HEK293 (cell line): ENCODE data around the gene SSTR3.
A peak's percentile ranks its signal among the peaks of the same experiment; 100 is the strongest.

Experiments used
- ATF2 ChIP-seq: fragments of 450-650 bp; formaldehyde crosslinking; IDR thresholded peaks from 2 replicates; pipeline ENCODE4 v1.5.1; 2016; ENCODE audit warnings: missing biosample characterization, missing genetic modification characterization, low read depth
- BCL11B ChIP-seq: fragments of 450-650 bp; formaldehyde crosslinking; IDR thresholded peaks from 2 replicates; pipeline ENCODE4 v1.5.1; 2016; ENCODE audit warnings: low read depth, missing biosample characterization, missing genetic modification characterization
- KLF1 ChIP-seq: fragments of 450-650 bp; formaldehyde crosslinking; IDR thresholded peaks from 2 replicates; pipeline ENCODE4 v1.5.1; 2016; ENCODE audit warnings: missing biosample characterization, missing genetic modification characterization
- KLF10 ChIP-seq: fragments of 450-650 bp; IDR thresholded peaks from 2 replicates; pipeline ENCODE4 v1.5.1; 2018; ENCODE audit warnings: missing biosample characterization, mild to moderate bottlenecking, missing genetic modification characterization
- KLF7 ChIP-seq: fragments of 450-650 bp; formaldehyde crosslinking; IDR thresholded peaks from 2 replicates; pipeline ENCODE4 v1.5.1; 2016; ENCODE audit warnings: missing biosample characterization, missing genetic modification characterization, borderline replicate concordance
- SALL2 ChIP-seq: fragments of 450-650 bp; formaldehyde crosslinking; IDR thresholded peaks from 2 replicates; pipeline ENCODE4 v1.5.0; 2017; ENCODE audit warnings: missing biosample characterization, mild to moderate bottlenecking, missing genetic modification characterization, borderline replicate concordance
- SETDB1 ChIP-seq: IDR thresholded peaks from one replicate; pipeline ENCODE4 v1.6.1; 2017; ENCODE audit warnings: mild to moderate bottlenecking, low read length, moderate library complexity, mixed read lengths; ENCODE audit not compliant: insufficient read length
- TCF7L2 ChIP-seq: IDR thresholded peaks from 2 replicates; pipeline ENCODE4 v1.6.1; 2011; ENCODE audit warnings: low read depth, mild to moderate bottlenecking, inconsistent platforms, low read length, moderate library complexity, borderline replicate concordance
- TRIM28 ChIP-seq: IDR thresholded peaks from 2 replicates; pipeline ENCODE4 v1.6.1; 2011; ENCODE audit warnings: low read length, control low read depth, borderline replicate concordance
- ZBTB1 ChIP-seq: fragments of 450-650 bp; formaldehyde crosslinking; IDR thresholded peaks from 2 replicates; pipeline ENCODE4 v1.5.1; 2016; ENCODE audit warnings: missing biosample characterization, missing genetic modification characterization
- ZBTB26 ChIP-seq: fragments of 450-650 bp; formaldehyde crosslinking; optimal IDR thresholded peaks from 2 replicates; pipeline ENCODE3; 2016; ENCODE audit warnings: missing biosample characterization, mild to moderate bottlenecking, missing genetic modification characterization
- ZFP41 ChIP-seq: fragments of 450-650 bp; formaldehyde crosslinking; IDR thresholded peaks from 2 replicates; pipeline ENCODE4 v1.5.1; 2016; ENCODE audit warnings: missing biosample characterization, missing genetic modification characterization, borderline replicate concordance
- ZFP69B ChIP-seq: fragments of 450-650 bp; formaldehyde crosslinking; IDR thresholded peaks from 2 replicates; pipeline ENCODE4 v1.5.1; 2016; ENCODE audit warnings: missing biosample characterization, missing genetic modification characterization
- ZIC2 ChIP-seq: fragments of 450-650 bp; formaldehyde crosslinking; IDR thresholded peaks from 2 replicates; pipeline ENCODE4 v1.5.1; 2016; ENCODE audit warnings: missing biosample characterization, missing genetic modification characterization
- ZNF10 ChIP-seq: fragments of 450-650 bp; formaldehyde crosslinking; IDR thresholded peaks from 2 replicates; pipeline ENCODE4 v1.5.1; 2017; ENCODE audit warnings: missing biosample characterization, missing genetic modification characterization
- ZNF184 ChIP-seq: fragments of 450-650 bp; IDR thresholded peaks from 2 replicates; pipeline ENCODE4 v1.5.1; 2018; ENCODE audit warnings: missing biosample characterization, mild to moderate bottlenecking, missing genetic modification characterization
- ZNF19 ChIP-seq: fragments of 450-650 bp; formaldehyde crosslinking; IDR thresholded peaks from 2 replicates; pipeline ENCODE4; 2016; ENCODE audit warnings: missing biosample characterization, missing genetic modification characterization, low read depth
- ZNF221 ChIP-seq: fragments of 450-650 bp; formaldehyde crosslinking; IDR thresholded peaks from 2 replicates; pipeline ENCODE4 v1.5.1; 2017; ENCODE audit warnings: missing biosample characterization, missing genetic modification characterization, borderline replicate concordance
- ZNF248 ChIP-seq: fragments of 450-650 bp; formaldehyde crosslinking; IDR thresholded peaks from 2 replicates; pipeline ENCODE4 v1.5.1; 2017; ENCODE audit warnings: missing biosample characterization, missing genetic modification characterization
- ZNF26 ChIP-seq: fragments of 450-650 bp; formaldehyde crosslinking; IDR thresholded peaks from 2 replicates; pipeline ENCODE4 v1.5.1; 2016; ENCODE audit warnings: missing biosample characterization, missing genetic modification characterization
- ZNF274 ChIP-seq, 2 experiments: fragments of 200-500 bp in 1 of 2; fragments of 450-650 bp in 1 of 2; sonication (Bioruptor generic) in 1 of 2; formaldehyde crosslinking in 1 of 2; IDR thresholded peaks; 2 replicates each; pipeline versions ENCODE4 v1.5.1 to v1.6.1; 2014 to 2016; ENCODE audit warnings: borderline replicate concordance in 1 of 2, inconsistent platforms in 1 of 2, low read length in 1 of 2, missing biosample characterization in 1 of 2, missing genetic modification characterization in 1 of 2
- ZNF404 ChIP-seq: fragments of 450-650 bp; formaldehyde crosslinking; IDR thresholded peaks from 2 replicates; pipeline ENCODE4 v1.5.1; 2017; ENCODE audit warnings: missing biosample characterization, missing genetic modification characterization
- ZNF548 ChIP-seq: fragments of 450-650 bp; formaldehyde crosslinking; IDR thresholded peaks from 2 replicates; pipeline ENCODE4 v1.5.1; 2016; ENCODE audit warnings: missing biosample characterization, missing genetic modification characterization
- ZNF623 ChIP-seq: fragments of 450-650 bp; formaldehyde crosslinking; IDR thresholded peaks from 2 replicates; pipeline ENCODE4 v1.5.1; 2016; ENCODE audit warnings: missing biosample characterization, missing genetic modification characterization
- ZNF660 ChIP-seq: fragments of 450-650 bp; IDR thresholded peaks from 2 replicates; pipeline ENCODE4 v1.5.1; 2018; ENCODE audit warnings: missing biosample characterization, mild to moderate bottlenecking, missing genetic modification characterization
- ZNF664 ChIP-seq: fragments of 450-650 bp; formaldehyde crosslinking; IDR thresholded peaks from 2 replicates; pipeline ENCODE4 v1.5.1; 2016; ENCODE audit warnings: missing biosample characterization, missing genetic modification characterization
- ZNF792 ChIP-seq: fragments of 450-650 bp; formaldehyde crosslinking; IDR thresholded peaks from 2 replicates; pipeline ENCODE4 v1.5.1; 2016; ENCODE audit warnings: missing biosample characterization, missing genetic modification characterization
- ZNF830 ChIP-seq: fragments of 450-650 bp; IDR thresholded peaks from 2 replicates; pipeline ENCODE4 v1.5.0; 2018; ENCODE audit warnings: missing biosample characterization, missing genetic modification characterization, low read depth, mild to moderate bottlenecking, moderate library complexity
- ZSCAN5A ChIP-seq: fragments of 450-650 bp; formaldehyde crosslinking; IDR thresholded peaks from 2 replicates; pipeline ENCODE4 v1.5.1; 2016; ENCODE audit warnings: missing biosample characterization, missing genetic modification characterization
- TF ChIP-seq, protein P1 (sequence below): fragments of 450-650 bp; formaldehyde crosslinking; IDR thresholded peaks from 2 replicates; pipeline ENCODE4 v1.5.1; 2017; ENCODE audit warnings: missing biosample characterization, missing genetic modification characterization
- TF ChIP-seq, protein P2 (sequence below): fragments of 450-650 bp; IDR thresholded peaks from 2 replicates; pipeline ENCODE4 v1.5.1; 2018; ENCODE audit warnings: missing biosample characterization, missing genetic modification characterization
- TF ChIP-seq, protein P3 (sequence below): fragments of 450-650 bp; formaldehyde crosslinking; IDR thresholded peaks from 2 replicates; pipeline ENCODE4 v1.5.1; 2016; ENCODE audit warnings: missing biosample characterization, missing genetic modification characterization, borderline replicate concordance

SSTR3 gene

GRCh38 chr22:37199760-37200108, 12.5 kb downstream of the SSTR3 start (continued):
- TF ChIP-seq ZNF623 (no peak; the same call in 1 of the 2 replicates), ZNF830 (tag by site-specific recombination) (no peak), ZNF221 (tag by site-specific recombination) (no peak), ZNF184 (tag by site-specific recombination) (no peak), ZNF548 (tag by site-specific recombination) (no peak), TCF7L2 (no peak), ZFP69B (tag by site-specific recombination) (0 out of 2 replicates have a peak, but pooled peaks have one; percentile 20), BCL11B (no peak), KLF1 (no peak), ZNF10 (tag by site-specific recombination) (no peak), ZNF248 (tag by site-specific recombination) (no peak), SALL2 (tag by site-specific recombination) (no peak), KLF10 (tag by site-specific recombination) (no peak), ZBTB26 (no peak), ATF2 (tag by site-specific recombination) (no peak), ZNF19 (tag by site-specific recombination) (no peak), TRIM28 (no peak), ZNF660 (tag by site-specific recombination) (no peak), KLF7 (tag by site-specific recombination) (0 out of 2 replicates have a peak, but pooled peaks have one; percentile 19), ZNF792 (tag by site-specific recombination) (no peak), ZBTB1 (no peak), SETDB1 (no peak), ZIC2 (tag by site-specific recombination) (0 out of 2 replicates have a peak, but pooled peaks have one; percentile 5), ZNF404 (tag by site-specific recombination) (no peak), ZNF664 (tag by site-specific recombination) (no peak), ZNF26 (tag by site-specific recombination) (no peak), ZNF274 (IDR thresholded peaks at IDR 0.05; ENCODE audit: low read length) (no peak), ZNF274 (tag by site-specific recombination; IDR thresholded peaks at IDR 0.05; ENCODE audit: borderline replicate concordance) (no peak), ZFP41 (tag by site-specific recombination) (no peak), ZSCAN5A (tag by site-specific recombination) (0 out of 2 replicates have a peak, but pooled peaks have one; percentile 49)
- TF ChIP-seq, protein P1, sequence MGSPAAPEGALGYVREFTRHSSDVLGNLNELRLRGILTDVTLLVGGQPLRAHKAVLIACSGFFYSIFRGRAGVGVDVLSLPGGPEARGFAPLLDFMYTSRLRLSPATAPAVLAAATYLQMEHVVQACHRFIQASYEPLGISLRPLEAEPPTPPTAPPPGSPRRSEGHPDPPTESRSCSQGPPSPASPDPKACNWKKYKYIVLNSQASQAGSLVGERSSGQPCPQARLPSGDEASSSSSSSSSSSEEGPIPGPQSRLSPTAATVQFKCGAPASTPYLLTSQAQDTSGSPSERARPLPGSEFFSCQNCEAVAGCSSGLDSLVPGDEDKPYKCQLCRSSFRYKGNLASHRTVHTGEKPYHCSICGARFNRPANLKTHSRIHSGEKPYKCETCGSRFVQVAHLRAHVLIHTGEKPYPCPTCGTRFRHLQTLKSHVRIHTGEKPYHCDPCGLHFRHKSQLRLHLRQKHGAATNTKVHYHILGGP (tag by site-specific recombination), result no peak
- TF ChIP-seq, protein P2, sequence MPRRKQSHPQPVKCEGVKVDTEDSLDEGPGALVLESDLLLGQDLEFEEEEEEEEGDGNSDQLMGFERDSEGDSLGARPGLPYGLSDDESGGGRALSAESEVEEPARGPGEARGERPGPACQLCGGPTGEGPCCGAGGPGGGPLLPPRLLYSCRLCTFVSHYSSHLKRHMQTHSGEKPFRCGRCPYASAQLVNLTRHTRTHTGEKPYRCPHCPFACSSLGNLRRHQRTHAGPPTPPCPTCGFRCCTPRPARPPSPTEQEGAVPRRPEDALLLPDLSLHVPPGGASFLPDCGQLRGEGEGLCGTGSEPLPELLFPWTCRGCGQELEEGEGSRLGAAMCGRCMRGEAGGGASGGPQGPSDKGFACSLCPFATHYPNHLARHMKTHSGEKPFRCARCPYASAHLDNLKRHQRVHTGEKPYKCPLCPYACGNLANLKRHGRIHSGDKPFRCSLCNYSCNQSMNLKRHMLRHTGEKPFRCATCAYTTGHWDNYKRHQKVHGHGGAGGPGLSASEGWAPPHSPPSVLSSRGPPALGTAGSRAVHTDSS (tag by site-specific recombination), result no peak
- TF ChIP-seq, protein P3, sequence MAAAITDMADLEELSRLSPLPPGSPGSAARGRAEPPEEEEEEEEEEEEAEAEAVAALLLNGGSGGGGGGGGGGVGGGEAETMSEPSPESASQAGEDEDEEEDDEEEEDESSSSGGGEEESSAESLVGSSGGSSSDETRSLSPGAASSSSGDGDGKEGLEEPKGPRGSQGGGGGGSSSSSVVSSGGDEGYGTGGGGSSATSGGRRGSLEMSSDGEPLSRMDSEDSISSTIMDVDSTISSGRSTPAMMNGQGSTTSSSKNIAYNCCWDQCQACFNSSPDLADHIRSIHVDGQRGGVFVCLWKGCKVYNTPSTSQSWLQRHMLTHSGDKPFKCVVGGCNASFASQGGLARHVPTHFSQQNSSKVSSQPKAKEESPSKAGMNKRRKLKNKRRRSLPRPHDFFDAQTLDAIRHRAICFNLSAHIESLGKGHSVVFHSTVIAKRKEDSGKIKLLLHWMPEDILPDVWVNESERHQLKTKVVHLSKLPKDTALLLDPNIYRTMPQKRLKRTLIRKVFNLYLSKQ (tag by site-specific recombination), result no peak
